Posterior cingulate gyrus (tissue), 11 donors: ENCODE results near the gene ZNF345.

ENCODE experiments used
- DNase-seq, 10 donors: peaks; one replicate each; pipeline versions ENCODE4 v3.0.0 to v3.0.0-alpha.2; 2020 to 2021; ENCODE audit warnings: mixed read lengths in 3 of 10
- intact Hi-C: fragments of 100-400 bp; cut with DNase I; formaldehyde crosslinking; loops from one replicate; pipeline ENCODE4 v1.15.1; 2023

The ZNF345 gene

GRCh38 chr19:36915992-36916830 is 65.5 kb downstream of the ZNF345 start, which contains the start of the genes ZNF568 and ZNF829:
Gene ZNF568 (plus strand): TSS chr19:36916332. CDS start chr19:36922771, 6,439 bp downstream.
Gene ZNF829 (minus strand): TSS chr19:36916291. CDS start chr19:36915167, 1,124 bp downstream.
- peak; percentile 84 to 99 (median 93) for DNase-seq
- intact Hi-C loops: loop anchor here (5.0 to 10.0 kb wide), 4 partner anchors 56 to 299 kb away; partner anchors contain the start of genes ZNF345, ZNF383, ZNF461 and ZNF585B

- intact Hi-C loops: loop anchor here (5.0 to 10.0 kb wide), 4 partner anchors 55 to 298 kb away; partner anchors contain the start of genes ZNF345, ZNF383, ZNF461 and ZNF585B
- DNase-seq: peak in 4 of 10 donors; percentile 15 to 70 (median 24)
Measured at GRCh38 chr19:36916991-36917390, 66.3 kb downstream of the ZNF345 start.

DNA sequence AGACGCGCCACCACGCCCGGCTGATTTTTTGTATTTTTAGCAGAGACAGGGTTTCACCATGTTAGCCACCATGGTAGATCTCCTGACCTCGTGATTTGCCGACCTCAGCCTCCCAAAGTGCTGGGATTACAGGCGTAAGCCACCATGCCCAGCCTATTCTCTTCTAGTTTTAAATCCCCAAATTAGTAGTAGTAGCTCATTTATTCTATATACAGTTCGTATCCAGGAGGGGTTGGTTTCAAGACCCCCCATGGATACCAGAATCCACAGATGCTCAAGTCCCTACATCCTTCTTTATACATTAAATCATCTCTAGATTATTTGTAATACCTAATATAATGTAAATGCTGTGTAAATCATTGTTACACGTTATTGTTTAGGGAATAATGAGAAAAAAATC is 67.4 kb downstream of the ZNF345 start:
- intact Hi-C loops: loop anchor here (5.0 to 10.0 kb wide), 4 partner anchors 54 to 297 kb away; partner anchors contain the start of genes ZNF345, ZNF383, ZNF461 and ZNF585B
- no peak for DNase-seq
